Sigmoid colon (tissue), 4 donors: ENCODE data around the gene MON2.

Experiments used
- EP300 ChIP-seq, 4 donors: sonication (generic); formaldehyde crosslinking; IDR thresholded peaks; one replicate each; pipeline ENCODE4 v1.6.1; 2017; ENCODE audit warnings: antibody characterized with exemption in 4 of 4
- POLR2A ChIP-seq, 2 donors: fragments of 450-650 bp; IDR thresholded peaks; one replicate each; pipeline ENCODE4 v1.6.1; 2016; ENCODE audit warnings: antibody characterized with exemption in 2 of 2, mild to moderate bottlenecking in 2 of 2, moderate library complexity in 2 of 2
- POLR2AphosphoS5 ChIP-seq, 4 donors: sonication (generic); formaldehyde crosslinking; IDR thresholded peaks; one replicate each; pipeline ENCODE4 v1.6.1; 2017; ENCODE audit warnings: antibody characterized with exemption in 4 of 4
- TF ChIP-seq, protein P1 (sequence below), 4 experiments: fragments of 450-650 bp in 3 of 4; fragments of 200-600 bp in 1 of 4; IDR thresholded peaks; one replicate each; pipeline ENCODE4 v1.5.1; 2016 to 2019; ENCODE audit warnings: antibody characterized with exemption in 4 of 4, mild to moderate bottlenecking in 3 of 4, moderate library complexity in 2 of 4

DNA sequence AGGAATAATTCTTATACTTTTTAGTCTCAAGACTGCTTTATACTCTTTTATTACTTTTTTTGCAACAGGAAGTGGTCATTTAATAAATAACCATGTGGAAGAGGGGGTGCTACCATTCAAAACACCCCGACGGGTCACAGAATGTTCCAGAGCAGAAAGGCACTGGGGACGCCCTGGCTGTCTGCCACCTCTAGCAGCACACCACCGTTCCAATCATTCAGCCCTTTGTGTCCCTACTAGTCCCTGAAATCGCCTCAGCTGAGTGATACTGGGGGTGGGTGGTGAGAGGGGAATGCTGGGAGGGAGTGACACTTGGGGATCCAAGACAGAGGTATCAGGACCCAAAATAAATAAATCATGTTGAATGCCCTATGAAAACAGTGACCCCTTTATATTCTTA, 52.4 kb downstream of the MON2 start:
- TF ChIP-seq, protein P1, sequence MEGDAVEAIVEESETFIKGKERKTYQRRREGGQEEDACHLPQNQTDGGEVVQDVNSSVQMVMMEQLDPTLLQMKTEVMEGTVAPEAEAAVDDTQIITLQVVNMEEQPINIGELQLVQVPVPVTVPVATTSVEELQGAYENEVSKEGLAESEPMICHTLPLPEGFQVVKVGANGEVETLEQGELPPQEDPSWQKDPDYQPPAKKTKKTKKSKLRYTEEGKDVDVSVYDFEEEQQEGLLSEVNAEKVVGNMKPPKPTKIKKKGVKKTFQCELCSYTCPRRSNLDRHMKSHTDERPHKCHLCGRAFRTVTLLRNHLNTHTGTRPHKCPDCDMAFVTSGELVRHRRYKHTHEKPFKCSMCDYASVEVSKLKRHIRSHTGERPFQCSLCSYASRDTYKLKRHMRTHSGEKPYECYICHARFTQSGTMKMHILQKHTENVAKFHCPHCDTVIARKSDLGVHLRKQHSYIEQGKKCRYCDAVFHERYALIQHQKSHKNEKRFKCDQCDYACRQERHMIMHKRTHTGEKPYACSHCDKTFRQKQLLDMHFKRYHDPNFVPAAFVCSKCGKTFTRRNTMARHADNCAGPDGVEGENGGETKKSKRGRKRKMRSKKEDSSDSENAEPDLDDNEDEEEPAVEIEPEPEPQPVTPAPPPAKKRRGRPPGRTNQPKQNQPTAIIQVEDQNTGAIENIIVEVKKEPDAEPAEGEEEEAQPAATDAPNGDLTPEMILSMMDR (IDR thresholded peaks at IDR 0.05), result no peak
- TF ChIP-seq POLR2A (IDR thresholded peaks at IDR 0.05) (no peak), EP300 (IDR thresholded peaks at IDR 0.05) (no peak), POLR2AphosphoS5 (IDR thresholded peaks at IDR 0.05) (no peak)
